Activated CD8-positive, alpha-beta memory T cell treated with anti-CD3 and anti-CD28 coated beads, Interleukin-2, amount 50 U/mL, for 24 hours (primary cell): ENCODE results near the gene NRG3.

Experiments
- DNase-seq: peaks from one replicate; pipeline ENCODE4 v3.0.0-alpha.2; 2020; ENCODE audit errors: extremely low read depth

Gene NRG3

DNA sequence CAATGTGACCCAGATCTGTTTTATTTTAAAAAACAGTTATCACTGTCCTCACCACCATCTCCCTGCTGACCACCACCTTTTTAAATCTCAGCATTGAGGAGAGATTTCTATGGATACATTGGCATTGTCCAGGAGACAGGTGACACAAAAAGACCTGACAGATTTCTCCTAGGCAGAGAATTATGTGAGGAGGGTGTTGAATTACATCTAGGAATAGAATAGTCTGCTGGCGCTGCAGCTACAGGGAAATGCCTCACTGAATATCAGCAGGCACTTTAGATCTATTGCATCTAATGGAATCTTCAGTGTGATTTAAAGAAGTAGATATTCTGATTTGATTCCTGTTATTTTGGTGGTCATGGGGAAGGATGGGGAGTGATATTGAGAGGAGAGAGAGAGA lies 593.5 kb downstream of the NRG3 start:
- DNase-seq = no peak

DNA sequence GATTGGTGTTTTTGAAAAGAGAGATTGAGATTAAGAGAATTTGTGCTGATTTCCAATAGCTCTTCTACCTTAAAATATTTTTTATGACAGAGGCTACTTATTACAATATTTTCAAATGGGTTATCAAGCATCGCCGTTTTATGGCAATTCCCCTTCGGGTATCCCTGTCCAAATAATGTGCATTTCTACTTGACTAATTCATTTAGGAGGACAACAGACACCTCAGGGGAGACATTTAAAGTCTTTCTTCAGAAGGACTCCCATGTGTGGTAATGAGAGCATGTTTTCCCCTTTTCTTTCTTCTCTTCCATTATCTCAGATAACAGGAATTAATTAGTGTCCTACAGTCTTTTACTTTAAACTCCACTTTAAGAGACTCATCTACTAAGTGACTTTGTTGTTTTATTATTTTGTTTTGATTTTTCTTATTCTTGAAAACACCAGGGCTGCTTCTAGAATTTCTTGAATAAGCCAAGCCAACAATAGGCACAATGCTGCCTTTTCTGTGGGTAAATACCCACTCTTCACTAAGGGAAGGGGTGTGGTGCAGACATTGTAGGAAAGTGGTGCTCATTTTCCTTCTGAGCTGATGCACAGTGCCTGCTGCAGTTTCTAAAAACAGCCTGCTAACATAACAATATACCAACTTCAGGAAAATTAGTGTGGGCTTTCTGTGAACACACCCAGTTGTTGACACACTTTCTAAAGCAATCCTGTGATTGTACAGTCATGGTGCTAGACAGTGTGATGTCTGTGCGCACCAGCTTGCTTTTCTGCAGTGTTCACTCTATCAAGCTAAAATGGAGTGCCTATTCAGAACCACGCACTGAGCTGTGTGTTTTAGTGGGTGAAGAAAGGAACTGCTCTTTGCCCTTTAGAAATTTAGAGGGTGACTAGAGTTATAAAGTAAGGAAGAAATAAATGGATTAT lies 597.7 kb downstream of the NRG3 start:
- DNase-seq = no peak

DNA sequence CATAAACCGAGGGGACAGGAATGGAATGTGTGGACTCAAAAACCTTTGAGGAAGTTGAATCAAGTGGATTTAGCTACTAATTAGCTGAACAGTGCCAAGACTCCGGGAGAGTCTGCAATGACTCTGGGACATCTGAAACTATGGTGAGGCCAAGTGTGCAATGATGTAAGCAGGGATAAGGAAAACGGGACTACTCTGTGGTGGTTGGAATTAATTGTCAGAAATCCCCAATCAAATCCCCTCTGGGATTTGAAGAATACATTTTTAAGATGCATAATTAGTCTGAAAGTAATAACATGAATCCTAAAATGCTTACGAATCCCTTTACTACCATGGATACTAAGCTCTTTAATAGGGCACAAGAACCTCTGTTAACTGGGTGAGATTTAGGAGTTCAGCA lies 602.8 kb downstream of the NRG3 start:
- DNase-seq = no peak

DNA sequence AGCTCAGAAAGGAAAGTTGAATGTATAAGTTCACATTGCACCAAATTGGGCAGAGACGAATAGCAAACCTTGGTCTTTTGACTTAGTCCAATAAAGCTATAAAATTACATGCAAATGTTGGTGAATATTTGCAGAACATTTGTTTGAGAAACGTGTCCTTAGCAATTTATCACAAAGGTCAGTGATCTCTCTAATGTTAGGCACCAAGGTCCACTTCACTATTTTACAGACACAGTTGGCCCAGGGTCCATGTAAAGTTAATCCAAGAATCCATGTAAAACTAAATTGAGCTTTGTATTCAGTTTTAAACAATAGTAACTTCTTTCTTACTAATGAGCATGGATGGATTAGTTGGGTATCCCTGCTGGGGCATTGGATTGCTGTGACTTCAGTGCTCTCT lies 617.7 kb downstream of the NRG3 start:
- no peak for DNase-seq

DNA sequence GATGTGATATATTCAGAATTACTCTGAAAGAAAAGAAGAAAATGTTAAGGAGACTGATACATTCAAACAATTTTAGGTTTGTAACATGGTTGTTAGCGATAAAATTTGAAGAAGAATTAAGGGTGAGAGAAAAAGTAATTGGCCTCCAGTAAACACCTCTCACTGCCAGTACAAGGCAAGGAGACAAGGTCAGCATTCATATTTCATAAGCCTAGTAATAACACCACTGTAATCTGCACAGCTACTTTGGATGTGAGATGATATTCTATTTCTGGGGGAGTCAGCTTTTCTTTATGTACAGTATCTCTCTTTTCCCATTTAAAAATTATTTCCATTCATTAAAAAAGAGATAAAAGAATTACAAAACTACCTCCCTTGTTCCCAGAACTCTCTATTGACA lies 621.1 kb downstream of the NRG3 start:
- DNase-seq = no peak

DNA sequence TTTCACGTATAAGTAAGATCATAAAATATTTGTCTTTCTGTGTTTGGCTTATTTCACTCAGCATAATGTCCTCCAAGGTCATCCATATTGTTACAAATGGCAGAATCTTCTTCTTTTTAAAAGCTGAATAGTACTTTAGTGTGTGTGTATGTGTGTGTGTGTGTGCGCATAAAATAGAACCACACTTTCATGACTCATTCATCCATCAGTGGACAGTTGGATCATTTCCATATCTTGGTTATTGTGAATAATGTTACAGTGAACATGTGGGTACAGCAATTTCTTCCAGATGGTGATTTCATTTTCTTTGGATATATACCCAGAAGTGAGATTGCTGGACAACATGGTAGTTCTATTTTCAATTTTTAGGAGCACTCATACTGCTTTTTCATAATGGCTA lies 622.4 kb downstream of the NRG3 start:
- no peak for DNase-seq

DNA sequence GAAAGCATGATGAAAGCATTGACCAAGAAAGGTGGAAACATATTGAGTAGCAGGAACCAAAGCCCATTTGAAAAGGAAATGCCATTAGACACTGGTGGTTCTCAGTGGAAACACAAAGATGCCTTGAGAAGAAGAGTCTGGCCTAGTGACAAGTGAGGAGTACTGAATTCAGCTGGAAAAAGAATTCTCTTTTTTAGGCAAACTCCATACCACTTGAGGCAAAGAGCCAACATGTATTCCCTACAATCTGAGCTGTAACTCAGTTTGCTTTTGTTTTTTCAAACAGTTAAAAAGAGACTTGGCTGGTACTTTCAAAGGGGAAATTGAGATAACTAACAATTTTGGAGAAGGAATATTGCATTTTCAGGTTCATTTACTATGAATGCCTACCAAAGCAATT lies 624.0 kb downstream of the NRG3 start:
- DNase-seq = no peak

DNA sequence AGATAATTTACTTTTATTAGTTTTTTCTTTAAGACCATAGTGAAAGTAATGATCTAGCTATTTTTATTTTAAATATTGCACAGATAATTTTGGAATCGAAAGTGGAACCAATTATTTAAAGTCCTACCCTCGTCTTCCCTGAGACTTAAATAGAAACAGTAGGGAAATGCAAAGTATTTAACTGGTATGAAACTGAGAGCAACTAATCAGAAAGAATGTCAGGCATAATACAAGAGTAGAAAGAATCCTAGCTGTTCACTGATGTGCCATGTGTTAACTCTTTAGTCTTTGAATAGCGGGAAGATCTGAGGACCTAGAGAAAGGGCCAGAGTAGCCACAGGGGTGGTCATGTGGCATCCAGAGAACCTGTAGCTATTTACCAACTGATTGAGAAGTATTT lies 630.0 kb downstream of the NRG3 start:
- no peak for DNase-seq

DNA sequence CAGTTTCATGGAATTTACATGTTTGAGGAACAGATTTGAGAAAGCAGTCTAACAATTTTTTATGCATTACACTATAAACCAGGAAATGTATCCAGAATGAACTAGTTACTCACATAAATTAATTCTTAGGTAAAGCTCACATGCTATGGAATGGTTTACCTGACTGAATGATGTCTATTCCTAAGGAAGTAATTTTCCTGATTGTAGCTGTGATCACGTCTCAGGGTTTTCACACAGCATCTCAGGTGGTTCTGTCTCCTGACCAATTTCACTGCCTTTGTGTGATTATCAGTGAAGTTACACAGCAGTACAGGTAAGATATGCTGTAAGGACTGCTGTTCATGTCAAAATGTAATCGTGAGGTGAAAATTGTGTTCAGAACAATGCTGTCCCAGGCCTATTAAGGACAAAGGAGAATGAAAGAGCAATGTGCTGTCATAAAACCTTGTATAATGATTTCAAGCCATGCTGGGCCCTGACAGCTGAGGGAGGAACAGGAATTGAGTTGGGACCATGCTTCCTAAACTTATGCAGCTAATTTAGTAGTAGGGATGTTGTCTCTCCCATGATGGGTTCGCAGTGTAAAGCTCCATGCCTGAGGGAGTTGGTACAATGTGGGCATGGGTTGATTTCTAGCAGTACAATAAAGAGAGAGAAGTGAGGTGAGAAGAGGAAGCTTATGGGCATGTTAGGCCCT lies 631.8 kb downstream of the NRG3 start:
- no peak for DNase-seq

DNA sequence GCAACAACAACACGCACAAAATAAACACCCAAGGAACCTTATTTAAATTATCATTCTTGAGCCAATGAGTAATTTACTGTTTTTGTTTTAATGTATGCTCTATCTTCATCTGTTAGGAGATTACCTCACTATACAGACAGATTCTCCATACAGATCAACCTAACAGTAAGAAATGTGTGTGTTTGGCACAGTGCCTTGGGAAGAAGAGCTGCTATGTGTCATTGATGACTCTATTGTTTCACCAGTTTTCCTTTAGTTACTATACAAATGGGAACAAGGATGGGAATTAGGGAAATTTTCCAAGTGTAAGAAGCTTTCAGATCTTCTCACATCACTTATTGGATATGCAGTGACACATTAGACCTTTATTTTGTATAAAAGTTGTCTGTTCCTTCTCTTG lies 640.3 kb downstream of the NRG3 start:
- DNase-seq = no peak

DNA sequence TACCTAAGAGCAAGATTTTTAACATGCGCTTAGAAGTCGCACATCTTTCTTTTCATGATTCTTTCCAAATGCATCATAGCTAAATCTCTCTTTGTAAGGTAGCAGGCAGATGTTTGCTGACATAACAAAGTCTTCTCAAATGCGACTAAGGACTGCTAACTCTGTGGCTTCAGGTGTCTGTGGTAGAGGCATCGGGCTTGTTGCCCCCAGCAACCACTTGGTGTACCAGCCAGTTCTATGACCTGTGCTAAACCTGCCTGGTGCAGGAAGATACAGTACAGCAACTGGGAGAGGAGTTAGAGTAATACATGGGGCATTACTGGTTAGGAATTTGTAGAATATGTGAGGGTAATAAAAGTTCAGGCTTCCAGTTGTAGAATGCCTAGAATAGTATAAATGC lies 654.1 kb downstream of the NRG3 start:
- DNase-seq = no peak

DNA sequence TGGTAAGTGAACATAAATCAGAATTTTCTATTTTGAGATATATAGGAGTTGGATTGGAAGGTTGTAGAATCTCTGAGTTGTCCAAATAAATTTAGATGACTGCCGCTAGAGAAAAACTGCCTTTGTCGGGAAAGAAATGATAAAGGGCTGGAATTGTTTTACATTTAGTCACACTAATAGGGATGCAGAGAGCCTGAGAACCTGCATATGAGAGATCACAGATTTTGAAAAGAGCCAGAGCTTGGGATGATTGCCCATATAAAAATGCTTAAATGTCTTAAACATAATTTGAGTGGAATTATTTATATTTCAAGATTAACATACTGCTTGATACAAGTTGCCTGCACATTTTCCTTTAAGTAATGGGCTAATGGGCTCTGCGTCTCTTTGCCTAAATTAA lies 660.5 kb downstream of the NRG3 start:
- no peak for DNase-seq

DNA sequence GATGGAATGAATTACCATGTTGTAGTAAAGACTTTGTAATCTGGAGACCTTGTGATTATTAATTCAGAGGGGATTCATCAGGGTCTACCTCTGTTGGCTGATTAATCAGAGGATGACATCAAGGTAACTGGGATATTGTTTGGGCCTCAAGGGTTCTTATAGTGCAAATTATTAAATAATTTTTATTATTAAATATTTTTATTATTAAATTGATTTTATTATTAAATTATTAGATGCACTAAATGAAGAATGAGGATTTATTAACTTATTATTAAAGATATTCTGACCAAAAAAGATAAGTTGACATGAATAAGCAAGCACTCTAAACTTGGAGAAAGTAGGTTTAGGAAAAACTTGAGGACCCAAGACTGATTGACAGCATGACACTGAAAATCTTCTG lies 661.7 kb downstream of the NRG3 start:
- no peak for DNase-seq

DNA sequence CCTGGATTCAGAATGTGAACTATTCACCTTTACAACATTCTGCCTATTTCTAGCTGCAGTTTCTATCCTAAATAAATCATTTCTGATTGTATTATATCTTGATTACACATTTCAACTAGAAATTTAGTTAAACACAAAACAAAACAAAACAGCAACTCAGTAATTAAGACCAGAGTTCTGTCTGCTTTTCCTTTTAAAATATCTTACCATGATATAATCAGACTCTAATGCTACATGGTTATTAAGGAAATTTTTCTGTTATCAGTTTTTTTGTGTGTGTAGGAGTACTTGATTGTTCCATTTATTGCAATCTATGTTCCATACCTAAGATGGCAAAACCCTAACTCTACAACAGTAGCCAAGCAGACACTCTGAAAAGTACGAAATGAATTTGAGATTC lies 663.3 kb downstream of the NRG3 start:
- no peak for DNase-seq

DNA sequence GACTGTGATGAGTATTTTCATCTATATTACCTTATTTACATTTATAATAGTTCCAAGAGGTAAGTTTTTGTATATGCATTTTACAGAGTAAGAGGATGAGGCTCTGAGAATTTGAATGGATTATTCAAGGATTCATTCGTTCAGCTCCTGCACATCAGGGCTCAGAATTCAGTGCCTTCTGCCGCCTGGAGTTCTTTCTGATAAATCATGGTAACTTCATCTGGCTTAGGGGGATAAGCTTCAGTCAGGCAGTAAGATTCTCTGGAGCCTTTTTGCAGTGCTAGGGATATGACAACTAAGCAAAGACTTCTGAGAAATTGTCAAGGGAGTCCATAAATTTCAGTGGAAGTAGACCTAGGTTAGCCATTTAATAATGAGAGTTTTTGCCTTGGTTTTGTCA lies 668.6 kb downstream of the NRG3 start:
- no peak for DNase-seq

DNA sequence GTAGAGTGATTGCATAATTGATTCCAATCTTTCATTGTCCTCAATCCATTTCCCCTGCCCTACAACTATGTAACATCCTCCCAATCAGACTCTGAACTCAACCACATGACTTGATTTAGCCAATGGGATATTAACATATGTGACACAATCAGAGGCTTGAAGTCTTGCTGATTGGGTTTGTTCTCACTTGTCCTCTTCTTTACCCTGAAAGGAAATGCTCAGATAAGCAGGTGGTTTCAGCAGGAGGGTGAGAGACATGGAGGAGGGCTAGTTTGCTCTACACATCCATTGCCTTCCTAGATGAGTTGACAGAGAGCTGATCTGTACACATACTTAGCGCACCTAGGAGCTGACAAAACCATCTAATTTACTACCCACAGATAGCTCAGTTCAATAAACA lies 669.4 kb downstream of the NRG3 start:
- DNase-seq = no peak

DNA sequence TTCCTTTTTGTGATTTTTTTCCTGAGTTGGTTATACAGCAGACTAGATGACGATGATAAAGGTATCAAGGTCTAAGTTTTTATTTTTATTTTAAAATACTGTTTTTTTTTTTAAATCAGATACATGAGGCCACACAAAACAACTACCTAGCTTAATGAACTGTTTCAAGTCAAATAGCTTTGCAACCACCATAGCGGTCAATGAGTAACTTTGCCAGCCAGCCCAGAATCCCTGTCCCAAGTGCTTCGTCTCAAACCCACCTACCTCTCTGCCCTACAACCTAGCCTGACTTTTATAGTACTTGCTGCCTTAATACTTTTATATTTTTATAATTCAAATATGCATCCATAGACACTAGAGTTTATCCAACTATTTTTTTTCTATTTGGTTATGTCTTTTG lies 676.5 kb downstream of the NRG3 start:
- no peak for DNase-seq

DNA sequence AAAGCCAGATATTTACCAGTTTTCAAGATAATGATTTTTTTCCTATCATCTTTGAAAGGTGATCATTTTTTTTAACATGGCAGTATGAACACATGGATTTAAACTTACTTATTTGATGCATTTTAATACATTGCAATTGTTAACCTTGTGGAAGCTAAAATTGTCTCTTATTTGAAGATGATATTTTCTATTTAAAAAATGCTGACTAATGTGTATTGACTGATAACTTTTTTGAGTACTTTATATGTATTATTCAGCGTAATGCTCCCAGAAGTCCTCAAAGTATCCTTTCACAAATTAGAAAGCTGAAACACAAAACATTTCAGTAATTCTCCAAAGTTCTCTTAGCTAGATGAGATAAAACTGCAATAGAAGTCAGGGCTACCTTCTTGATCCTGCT lies 677.3 kb downstream of the NRG3 start:
- DNase-seq = no peak

DNA sequence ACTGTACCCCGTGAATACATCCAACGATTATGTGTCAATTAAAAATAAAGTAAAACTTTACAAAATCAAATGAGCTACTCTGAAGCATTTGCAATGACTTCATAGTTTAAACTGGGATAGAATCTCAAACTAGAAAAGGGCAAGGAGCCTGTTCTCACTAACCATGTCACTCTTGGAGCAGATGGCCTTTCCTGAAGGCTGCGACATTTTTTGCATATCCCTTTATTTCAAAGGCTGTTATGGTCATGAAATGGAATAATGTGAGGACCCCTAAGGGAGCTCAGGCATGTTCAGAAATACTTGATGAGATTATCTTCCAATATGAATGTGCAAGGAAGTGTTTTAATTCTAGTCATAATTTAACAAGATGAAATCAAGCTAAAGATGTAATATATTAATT lies 679.4 kb downstream of the NRG3 start:
- no peak for DNase-seq

DNA sequence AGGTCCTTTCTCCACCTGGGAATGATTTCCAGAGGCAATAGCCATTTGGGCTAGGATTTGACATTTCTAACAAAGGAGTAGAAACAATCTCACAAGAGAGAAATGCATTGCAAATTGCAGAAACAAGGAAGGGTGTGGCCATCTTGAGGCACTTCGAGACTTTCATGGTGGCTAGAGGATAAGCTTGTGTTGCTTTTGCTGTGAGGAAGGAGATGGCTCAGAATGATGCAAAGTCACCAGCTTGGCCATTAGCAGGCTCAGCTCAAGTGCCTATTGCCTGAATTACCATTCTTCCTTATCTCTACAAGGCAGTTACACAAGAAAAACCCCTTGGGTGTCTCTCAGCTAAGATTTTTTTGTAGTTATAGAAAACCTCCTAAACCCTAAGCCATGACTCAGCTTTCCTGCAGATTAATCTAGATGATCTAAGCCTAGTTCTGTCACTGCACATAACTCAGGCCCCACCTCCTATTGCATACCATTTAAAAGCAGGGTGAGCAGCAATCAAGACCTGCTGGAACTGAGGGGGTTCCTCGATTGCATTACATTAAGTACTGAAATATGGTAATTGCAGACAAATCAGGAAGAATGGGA lies 683.1 kb downstream of the NRG3 start:
- DNase-seq = no peak

DNA sequence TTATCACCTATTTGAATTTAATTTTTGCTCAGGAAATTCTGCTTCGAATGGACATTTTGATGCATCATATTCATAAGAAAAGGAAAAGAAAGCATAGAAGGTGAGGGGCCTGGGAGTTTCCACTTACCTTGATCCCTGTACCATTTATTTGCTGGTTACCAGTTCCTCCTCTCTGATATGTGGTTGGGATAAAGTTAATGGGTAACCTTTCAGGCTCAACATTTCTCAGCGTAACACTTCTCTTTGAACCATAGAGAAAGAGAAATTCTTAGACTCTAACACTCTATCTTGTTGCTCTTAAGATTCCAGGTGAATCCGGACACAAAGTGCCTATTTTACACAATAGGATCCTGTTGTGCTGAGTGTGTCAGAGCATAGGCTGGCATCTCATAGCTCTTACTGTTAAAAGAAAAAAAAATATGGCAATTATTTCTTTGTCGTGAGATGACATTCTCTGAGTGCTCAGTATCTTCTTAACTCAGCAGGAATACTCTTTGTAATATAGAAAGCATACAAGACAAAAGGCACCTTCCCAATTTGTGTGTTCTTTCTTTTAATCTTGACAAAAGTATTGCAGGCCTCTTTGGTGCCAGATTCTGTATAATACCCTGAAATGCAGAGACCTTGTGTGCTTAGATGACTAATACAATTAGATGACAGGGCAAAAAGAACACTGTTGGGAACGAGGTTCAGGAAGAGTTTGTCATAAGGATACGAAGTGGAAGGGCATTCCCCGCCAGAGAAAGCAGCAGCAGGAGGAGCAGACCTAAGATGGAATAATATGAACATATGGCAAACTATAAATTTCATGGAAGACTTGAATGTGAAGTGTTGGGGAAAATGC lies 689.6 kb downstream of the NRG3 start:
- DNase-seq = no peak

DNA sequence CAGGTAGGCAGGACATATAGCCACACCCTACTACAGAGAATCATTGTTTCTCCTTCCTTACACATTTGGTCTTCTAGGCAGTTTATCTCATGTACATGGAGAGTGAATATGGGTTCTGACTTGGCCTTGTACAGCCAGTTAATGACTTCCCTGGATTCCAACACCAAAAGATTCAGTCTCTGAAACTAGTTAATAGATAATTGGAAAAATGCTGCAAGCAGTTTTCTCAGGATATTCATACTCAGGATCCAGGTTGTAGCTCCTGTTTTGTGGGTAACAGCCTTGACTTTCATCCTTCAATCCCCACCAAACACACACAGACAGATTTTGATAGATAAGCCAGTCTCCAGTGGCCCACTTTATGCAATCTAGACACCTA lies 690.2 kb downstream of the NRG3 start:
- DNase-seq = no peak
